B cell (primary cell): ENCODE results near the gene BMAL1.

Experiments used
- CTCF ChIP-seq: fragments of 200-600 bp; IDR thresholded peaks from one replicate; pipeline ENCODE4 v1.8.0; 2022; ENCODE audit warnings: antibody characterized with exemption, mild to moderate bottlenecking
- EZH2 ChIP-seq: IDR thresholded peaks from 2 replicates; pipeline ENCODE4 v1.6.1; 2012; ENCODE audit warnings: borderline replicate concordance, low read depth, mild to moderate bottlenecking, moderate library complexity, low read length; ENCODE audit not compliant: insufficient read depth, poor library complexity, severe bottlenecking

GRCh38 chr11:13308704-13309103, 31.1 kb downstream of the BMAL1 start:
- TF ChIP-seq CTCF: no peak
- no peak for TF ChIP-seq EZH2
